Fibroblast of villous mesenchyme (primary cell): ENCODE results near the gene SELENOW. TPM values are rescaled to one million over a fixed set of nuclear protein-coding genes. Genes with fewer than 3 reads are reported as not detected.

Experiments used
- DNase-seq: peaks from one replicate; pipeline ENCODE4 v3.0.0-alpha.2; 2010; ENCODE audit warnings: low read depth
- H3K4me3 ChIP-seq: 2 replicates; pipeline ENCODE4 v1.5.1; 2011; ENCODE audit warnings: low read depth, mild to moderate bottlenecking, low read length
- total RNA-seq: library from RNA; depleted of rRNA; stranded (reverse); fragments of >200 nt; gene quantifications from 2 replicates; pipeline ENCODE4 v1.2.3, GENCODE V29; 2012
- TF ChIP-seq, protein P1 (sequence below): IDR thresholded peaks from 2 replicates; pipeline ENCODE4 v1.5.1; 2012; ENCODE audit warnings: low read depth, mild to moderate bottlenecking, low read length; ENCODE audit not compliant: insufficient read depth

SELENOW gene
- total RNA-seq, 1 donor, result 328 TPM

DNA sequence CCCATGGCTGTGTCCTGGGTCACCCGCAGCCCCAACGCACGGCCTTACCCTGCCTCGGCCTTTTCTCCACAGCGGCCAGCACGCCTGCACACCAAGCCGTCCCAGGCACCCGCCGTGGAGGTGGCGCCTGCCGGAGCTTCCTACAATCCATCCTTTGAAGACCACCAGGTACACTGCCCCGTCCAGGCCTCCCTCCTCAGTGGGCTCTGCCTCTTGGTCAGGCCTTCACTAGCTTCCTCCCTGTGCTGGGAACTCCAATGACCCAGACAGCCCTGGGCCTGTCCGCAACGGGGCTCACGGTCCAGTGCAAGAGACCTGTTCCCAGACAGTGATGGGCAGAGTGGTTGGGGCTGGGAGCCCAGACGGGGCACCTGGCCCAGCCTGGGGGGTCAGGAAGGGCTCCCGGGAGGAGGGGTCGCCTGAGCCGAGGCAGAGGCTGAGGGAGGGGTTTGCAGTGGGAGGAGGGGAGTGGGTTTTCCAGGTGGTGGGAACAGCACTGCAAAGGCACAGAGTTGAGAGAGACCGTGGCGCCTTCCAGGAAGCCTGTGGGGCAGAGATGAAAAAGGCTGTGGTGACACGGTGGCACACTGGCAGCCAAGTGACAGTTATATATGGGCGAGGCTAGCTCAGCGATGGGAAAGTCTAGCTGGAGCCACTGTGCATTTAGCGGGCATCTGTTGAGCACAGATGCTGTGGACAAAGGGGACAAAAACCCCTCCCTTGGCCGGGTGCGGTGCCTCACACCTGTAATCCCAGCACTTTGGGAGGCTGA lies 25.9 kb upstream of the SELENOW start:
- TF ChIP-seq, protein P1, sequence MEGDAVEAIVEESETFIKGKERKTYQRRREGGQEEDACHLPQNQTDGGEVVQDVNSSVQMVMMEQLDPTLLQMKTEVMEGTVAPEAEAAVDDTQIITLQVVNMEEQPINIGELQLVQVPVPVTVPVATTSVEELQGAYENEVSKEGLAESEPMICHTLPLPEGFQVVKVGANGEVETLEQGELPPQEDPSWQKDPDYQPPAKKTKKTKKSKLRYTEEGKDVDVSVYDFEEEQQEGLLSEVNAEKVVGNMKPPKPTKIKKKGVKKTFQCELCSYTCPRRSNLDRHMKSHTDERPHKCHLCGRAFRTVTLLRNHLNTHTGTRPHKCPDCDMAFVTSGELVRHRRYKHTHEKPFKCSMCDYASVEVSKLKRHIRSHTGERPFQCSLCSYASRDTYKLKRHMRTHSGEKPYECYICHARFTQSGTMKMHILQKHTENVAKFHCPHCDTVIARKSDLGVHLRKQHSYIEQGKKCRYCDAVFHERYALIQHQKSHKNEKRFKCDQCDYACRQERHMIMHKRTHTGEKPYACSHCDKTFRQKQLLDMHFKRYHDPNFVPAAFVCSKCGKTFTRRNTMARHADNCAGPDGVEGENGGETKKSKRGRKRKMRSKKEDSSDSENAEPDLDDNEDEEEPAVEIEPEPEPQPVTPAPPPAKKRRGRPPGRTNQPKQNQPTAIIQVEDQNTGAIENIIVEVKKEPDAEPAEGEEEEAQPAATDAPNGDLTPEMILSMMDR, result no peak
- H3K4me3 ChIP-seq, result no peak overlapping the region
- DNase-seq, result no peak

DNA sequence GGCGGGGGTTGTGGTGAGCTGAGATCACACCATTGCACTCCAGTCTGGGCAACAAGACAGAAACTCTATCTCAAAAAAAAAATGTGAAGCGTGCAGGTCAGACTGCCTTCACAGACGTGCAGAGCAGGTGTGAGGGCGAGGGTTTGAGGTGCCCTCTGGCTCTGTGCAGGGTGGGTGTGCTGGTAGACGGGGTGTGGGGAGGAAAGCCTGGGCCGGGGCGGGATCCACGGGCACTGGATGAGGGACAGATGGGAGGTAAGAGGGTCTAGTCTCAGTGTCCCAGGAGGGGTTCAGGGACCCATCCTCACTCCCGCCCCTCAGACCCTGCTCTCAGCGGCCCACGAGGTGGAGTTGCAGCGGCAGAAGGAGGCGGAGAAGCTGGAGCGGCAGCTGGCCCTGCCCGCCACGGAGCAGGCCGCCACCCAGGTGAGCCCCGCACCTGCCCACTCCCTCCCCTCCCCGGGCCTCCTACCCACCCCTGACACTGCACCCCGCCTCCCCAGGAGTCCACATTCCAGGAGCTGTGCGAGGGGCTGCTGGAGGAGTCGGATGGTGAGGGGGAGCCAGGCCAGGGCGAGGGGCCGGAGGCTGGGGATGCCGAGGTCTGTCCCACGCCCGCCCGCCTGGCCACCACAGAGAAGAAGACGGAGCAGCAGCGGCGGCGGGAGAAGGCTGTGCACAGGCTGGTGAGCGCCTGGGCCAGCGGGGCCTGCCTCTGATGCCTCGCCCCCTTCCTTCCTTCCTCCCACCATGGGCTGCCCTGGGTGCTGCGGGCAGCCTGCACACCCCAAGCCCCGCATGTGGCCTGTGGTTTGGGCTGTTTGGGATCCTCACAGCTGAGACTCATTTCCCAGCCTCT lies 24.1 kb upstream of the SELENOW start:
- no peak overlapping the region for H3K4me3 ChIP-seq
- DNase-seq, result no peak
- TF ChIP-seq, protein P1, result no peak

DNA sequence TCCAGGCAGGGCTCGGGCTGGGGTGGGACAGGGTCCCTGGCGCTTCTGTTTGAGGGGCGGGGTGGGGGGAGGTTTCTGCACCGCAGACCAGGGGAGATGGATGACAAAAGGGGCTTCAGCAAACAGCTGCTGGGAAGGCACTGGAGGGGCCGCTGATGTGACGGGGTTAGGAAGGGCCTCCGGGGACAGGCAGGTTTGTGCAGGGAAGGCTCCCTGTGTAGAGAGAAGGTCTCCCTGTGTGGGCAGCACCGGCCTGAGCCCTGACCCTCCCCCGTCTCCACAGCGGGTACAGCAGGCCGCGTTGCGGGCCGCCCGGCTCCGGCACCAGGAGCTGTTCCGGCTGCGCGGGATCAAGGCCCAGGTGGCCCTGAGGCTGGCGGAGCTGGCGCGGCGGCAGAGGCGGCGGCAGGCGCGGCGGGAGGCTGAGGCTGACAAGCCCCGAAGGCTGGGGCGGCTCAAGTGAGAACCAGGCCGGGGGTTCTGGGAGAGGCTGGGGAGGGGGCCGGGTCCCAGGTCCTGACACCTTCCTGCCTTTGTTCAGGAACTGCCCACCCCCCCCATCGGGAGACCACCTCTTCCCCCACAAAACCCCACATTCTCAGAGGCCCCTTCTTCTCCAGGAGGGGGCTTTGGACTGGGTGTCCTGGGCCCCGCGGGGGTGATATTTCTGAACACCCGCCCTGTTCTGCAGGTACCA lies 23.3 kb upstream of the SELENOW start:
- TF ChIP-seq, protein P1, result no peak
- DNase-seq, result no peak
- no peak overlapping the region for H3K4me3 ChIP-seq

DNA sequence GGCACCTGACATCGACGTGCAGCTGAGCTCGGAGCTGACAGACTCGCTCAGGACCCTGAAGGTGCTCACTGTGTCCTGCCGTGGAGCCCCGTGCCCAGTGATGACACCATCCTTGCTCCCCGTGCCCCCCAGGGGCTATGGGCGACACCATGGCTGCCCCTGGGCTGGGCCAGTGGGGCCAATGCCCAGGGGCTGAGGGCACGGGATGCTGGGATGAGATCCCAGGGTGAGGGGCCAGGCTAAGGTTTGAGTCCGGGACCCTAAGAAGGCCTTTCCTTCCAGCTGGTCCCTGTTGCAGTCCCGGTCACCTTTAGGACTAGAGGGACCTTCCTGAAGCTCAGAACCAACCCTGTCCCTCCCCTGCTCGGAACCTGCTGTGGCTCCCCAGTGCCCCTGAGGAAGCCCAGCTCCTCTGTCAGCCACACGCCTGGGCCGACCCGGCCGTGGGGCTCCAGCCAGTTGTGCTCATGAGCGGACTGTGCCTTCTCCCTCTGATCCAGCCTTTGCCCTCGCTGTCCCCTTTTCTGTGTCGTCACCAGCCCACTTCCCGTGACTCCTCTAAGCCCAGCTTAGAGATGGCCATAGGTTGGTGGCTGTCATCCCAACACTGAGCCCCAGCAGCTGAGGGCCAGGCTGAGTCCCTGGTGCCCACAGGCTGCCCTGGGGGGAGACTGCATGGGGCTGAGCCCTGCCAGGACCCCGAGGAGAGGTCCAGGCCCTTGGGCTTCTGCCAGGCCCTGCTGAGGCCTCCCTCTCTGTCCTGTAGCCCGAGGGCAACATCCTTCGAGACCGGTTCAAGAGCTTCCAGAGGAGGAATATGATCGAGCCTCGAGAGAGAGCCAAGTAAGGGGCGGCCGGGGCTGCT lies 22.5 kb upstream of the SELENOW start:
- DNase-seq, result no peak
- TF ChIP-seq, protein P1, result no peak

DNA sequence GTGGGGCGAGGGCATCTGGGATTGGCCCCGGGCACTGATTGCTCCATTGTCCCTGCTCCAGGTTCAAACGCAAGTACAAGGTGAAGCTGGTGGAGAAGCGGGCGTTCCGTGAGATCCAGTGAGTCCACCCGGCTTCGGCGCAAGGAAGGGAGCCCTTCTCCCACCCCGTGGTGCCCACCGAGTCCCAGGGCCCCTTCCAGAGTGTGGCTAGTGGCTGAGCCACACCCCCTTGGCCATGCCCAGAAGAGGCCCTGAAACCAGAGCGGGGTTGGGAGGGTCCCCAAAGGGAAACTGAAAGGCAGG lies 21.9 kb upstream of the SELENOW start:
- no peak for DNase-seq
- TF ChIP-seq, protein P1, result no peak
- H3K4me3 ChIP-seq, result no peak overlapping the region

More for the DNA sequence above, 22.5 kb upstream of the SELENOW start:
- no peak overlapping the region for H3K4me3 ChIP-seq
